ENCODE measurements around the gene EPB41L3.
"Not testable (repeated sequence)": the region's sequence is repeated elsewhere in the genome, so short reads cannot be mapped to it uniquely, and the experiment has no call there.

Gene EPB41L3

GRCh38 chr18:5582849-5583681 lies 39.3 kb upstream of the EPB41L3 start:
- Histone ChIP-seq H3K36me3 (replicated peaks; ENCODE audit: low read depth, low read length) (no peaks in the 10 kb centered on the region), H3K9me3 (ENCODE audit: insufficient read depth, low read length) (no peaks in the 10 kb centered on the region), H3K79me2 (ENCODE audit: low read length) (no peaks in the 10 kb centered on the region), H2AFZ (ENCODE audit: low read depth, low read length) (no peak overlapping the region), H3K4me1 (ENCODE audit: low read length) (no peaks in the 10 kb centered on the region), H3K27me3 (ENCODE audit: low read depth, low read length) (no peaks in the 10 kb centered on the region), H3K4me3 (ENCODE audit: low read length) (no peak overlapping the region), H3K4me2 (ENCODE audit: low read length) (no peak overlapping the region), H4K20me1 (ENCODE audit: insufficient read depth, low read length) (no peaks in the 10 kb centered on the region), H3K9ac (ENCODE audit: low read length) (no peak overlapping the region), H3K27ac (ENCODE audit: low read length) (no peak overlapping the region)
- TF ChIP-seq CTCF (IDR thresholded peaks at IDR 0.05; ENCODE audit: low read depth, low read length) (no peak), EZH2phosphoT487 (IDR thresholded peaks at IDR 0.05; ENCODE audit: low read depth) (no peak)

DNA sequence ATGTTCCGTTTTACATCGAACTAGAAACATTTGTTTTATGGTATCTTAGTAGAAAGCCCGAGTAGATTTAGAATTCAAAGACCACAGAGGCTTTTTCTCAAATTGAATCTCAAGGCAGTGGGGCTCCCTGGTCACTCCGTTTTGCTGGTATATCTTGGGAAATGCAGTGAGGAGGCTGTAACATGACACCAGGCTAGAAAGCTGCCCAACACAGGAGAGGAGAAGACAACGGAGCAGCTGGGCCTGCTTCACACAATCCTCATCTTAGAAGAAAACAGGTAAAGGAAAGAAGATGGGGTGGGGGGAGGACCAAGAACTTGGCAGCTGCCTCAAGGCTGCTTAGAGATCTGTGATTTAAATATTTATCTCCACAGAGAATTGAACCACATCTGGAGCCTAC lies 38.3 kb upstream of the EPB41L3 start:
- TF ChIP-seq CTCF (IDR thresholded peaks at IDR 0.05; ENCODE audit: low read depth, low read length) (no peak), EZH2phosphoT487 (IDR thresholded peaks at IDR 0.05; ENCODE audit: low read depth) (no peak)
- no peaks in the 10 kb centered on the region for H3K9me3 ChIP-seq (ENCODE audit: insufficient read depth, low read length)
- no peak overlapping the region for H3K27ac ChIP-seq (ENCODE audit: low read length)
- H2AFZ ChIP-seq (ENCODE audit: low read depth, low read length): no peak overlapping the region
- no peaks in the 10 kb centered on the region for H3K79me2 ChIP-seq (ENCODE audit: low read length)
- no peaks in the 10 kb centered on the region for H3K27me3 ChIP-seq (ENCODE audit: low read depth, low read length)
- no peaks in the 10 kb centered on the region for H4K20me1 ChIP-seq (ENCODE audit: insufficient read depth, low read length)
- H3K4me3 ChIP-seq (ENCODE audit: low read length): no peak overlapping the region
- no peak overlapping the region for H3K9ac ChIP-seq (ENCODE audit: low read length)
- no peaks in the 10 kb centered on the region for H3K4me1 ChIP-seq (ENCODE audit: low read length)
- no peak overlapping the region for H3K4me2 ChIP-seq (ENCODE audit: low read length)
- H3K36me3 ChIP-seq (replicated peaks; ENCODE audit: low read depth, low read length): no peaks in the 10 kb centered on the region

DNA sequence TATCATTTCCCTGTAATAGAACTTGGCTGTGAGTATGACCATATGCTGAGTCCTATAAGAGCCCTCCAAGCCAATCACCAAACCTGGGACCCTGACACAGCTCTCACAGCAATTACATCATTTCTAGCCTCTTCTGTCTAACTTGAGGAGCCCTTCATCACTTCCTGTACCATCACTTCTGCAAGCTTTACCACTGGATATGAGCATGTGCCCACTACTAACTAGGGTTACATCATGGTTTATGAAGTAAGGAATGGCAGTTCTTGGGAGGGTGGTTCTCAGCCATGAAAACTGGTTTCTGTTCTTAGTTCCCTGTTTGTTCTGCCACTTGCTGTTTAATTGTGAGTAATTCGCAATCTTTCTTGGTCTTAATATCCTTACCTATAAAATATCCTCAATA lies 31.0 kb upstream of the EPB41L3 start:
- no peaks in the 10 kb centered on the region for H3K9me3 ChIP-seq (ENCODE audit: insufficient read depth, low read length)
- no peaks in the 10 kb centered on the region for H4K20me1 ChIP-seq (ENCODE audit: insufficient read depth, low read length)
- no peaks in the 10 kb centered on the region for H3K79me2 ChIP-seq (ENCODE audit: low read length)
- no peak overlapping the region for H2AFZ ChIP-seq (ENCODE audit: low read depth, low read length)
- H3K27ac ChIP-seq (ENCODE audit: low read length): no peak overlapping the region
- no peak overlapping the region for H3K9ac ChIP-seq (ENCODE audit: low read length)
- no peaks in the 10 kb centered on the region for H3K27me3 ChIP-seq (ENCODE audit: low read depth, low read length)
- H3K4me1 ChIP-seq (ENCODE audit: low read length): no peaks in the 10 kb centered on the region
- H3K36me3 ChIP-seq (replicated peaks; ENCODE audit: low read depth, low read length): no peaks in the 10 kb centered on the region
- TF ChIP-seq CTCF (IDR thresholded peaks at IDR 0.05; ENCODE audit: low read depth, low read length): no peak
- no peak for TF ChIP-seq EZH2phosphoT487 (IDR thresholded peaks at IDR 0.05; ENCODE audit: low read depth)
- no peak overlapping the region for H3K4me2 ChIP-seq (ENCODE audit: low read length)
- H3K4me3 ChIP-seq (ENCODE audit: low read length): no peak overlapping the region

DNA sequence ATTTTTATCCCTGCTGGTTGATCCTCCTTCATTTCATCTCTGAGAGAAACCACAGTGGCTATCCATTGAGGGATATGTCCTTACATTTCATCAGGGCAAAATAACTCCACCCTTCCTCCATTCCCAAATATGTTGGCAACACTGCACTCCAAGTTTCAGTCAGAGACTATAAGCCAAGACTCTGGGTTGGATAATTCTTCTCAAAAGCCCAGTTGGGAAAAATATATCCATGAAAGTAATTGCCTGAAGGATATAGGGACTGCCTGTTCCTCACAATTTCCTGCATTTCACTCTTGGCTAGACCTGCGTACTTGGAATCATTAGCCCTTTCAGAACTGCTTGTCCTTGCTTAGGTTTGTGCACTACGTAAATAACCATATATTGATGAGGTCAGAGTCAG lies 27.9 kb upstream of the EPB41L3 start:
- Histone ChIP-seq H3K4me3 (ENCODE audit: low read length) (no peak overlapping the region), H3K9me3 (ENCODE audit: insufficient read depth, low read length) (no peaks in the 10 kb centered on the region), H3K9ac (ENCODE audit: low read length) (no peak overlapping the region), H3K79me2 (ENCODE audit: low read length) (no peaks in the 10 kb centered on the region), H4K20me1 (ENCODE audit: insufficient read depth, low read length) (no peaks in the 10 kb centered on the region), H3K27ac (ENCODE audit: low read length) (no peak overlapping the region), H3K4me2 (ENCODE audit: low read length) (no peak overlapping the region), H3K36me3 (replicated peaks; ENCODE audit: low read depth, low read length) (no peaks in the 10 kb centered on the region), H2AFZ (ENCODE audit: low read depth, low read length) (no peak overlapping the region), H3K4me1 (ENCODE audit: low read length) (no peaks in the 10 kb centered on the region), H3K27me3 (ENCODE audit: low read depth, low read length) (no peaks in the 10 kb centered on the region)
- no peak for TF ChIP-seq EZH2phosphoT487 (IDR thresholded peaks at IDR 0.05; ENCODE audit: low read depth)
- TF ChIP-seq CTCF (IDR thresholded peaks at IDR 0.05; ENCODE audit: low read depth, low read length): no peak

DNA sequence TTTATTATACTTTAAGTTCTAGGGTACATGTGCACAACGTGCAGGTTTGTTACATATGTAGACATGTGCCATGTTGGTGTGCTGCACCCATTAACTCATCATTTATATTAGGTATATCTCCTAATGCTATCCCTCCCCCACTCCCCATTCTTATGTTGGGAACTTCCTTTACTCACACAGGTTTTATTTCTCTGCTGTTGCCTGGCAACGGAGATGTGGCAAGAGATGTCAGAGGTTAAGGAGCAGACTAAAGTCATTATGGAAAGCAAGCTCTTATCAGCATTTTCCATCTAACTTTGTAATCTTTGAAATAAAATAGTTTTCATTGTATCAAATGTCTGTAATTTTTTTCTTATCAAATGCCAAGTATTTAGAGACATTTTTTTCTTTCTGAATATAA lies 26.8 kb upstream of the EPB41L3 start:
- not testable (repeated sequence) for H3K4me1 ChIP-seq (ENCODE audit: low read length); H3K9ac ChIP-seq (ENCODE audit: low read length); H3K9me3 ChIP-seq (ENCODE audit: insufficient read depth, low read length); H2AFZ ChIP-seq (ENCODE audit: low read depth, low read length); H3K36me3 ChIP-seq (replicated peaks; ENCODE audit: low read depth, low read length); H3K4me2 ChIP-seq (ENCODE audit: low read length); H3K79me2 ChIP-seq (ENCODE audit: low read length); H3K4me3 ChIP-seq (ENCODE audit: low read length); H3K27me3 ChIP-seq (ENCODE audit: low read depth, low read length); H4K20me1 ChIP-seq (ENCODE audit: insufficient read depth, low read length); H3K27ac ChIP-seq (ENCODE audit: low read length)

Data from OCI-LY3 (cell line).